HuH-7.5 (cell line): ENCODE data around the gene RGS5.

Experiments used
- DNase-seq: peaks from one replicate; pipeline ENCODE4 v3.0.0; 2011; ENCODE audit warnings: low spot score

The RGS5 gene

DNA sequence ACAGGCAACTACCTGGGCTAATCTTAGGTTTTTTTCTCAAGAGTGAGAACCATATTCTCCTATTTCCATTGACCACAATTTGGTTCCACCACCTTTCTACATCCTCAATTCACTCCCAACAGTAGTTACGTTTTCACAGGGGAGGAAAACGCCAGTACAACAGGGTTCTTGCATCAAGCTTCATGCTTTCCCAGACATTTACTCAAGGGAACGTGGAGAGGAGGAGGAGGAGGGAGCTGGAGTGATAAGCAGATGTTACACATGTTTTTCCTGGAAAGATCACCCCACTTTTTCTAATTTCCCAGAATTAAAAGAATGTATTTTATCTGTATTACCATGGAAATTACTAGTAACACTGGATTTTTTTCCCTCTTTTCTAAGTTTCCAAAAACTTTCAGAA, 58.3 kb downstream of the RGS5 start:
- DNase-seq: no peak

DNA sequence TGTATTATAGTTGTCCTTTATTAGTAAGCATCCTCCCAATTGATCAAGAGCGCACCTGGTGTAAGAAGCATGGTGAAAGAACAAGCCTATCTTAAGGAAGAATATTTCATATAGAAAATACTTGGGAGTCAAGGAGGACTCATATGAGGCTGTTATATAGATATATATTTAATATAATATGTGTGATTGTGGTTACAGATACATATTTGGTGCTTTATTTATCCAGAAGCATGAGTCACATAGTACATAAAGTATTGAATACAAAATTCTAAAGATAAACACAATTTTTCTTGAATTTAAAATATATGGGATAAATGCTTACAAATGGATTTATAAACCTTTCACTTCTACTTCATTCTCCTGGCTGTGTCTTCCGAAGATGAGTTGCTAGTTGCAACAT, 60.6 kb downstream of the RGS5 start:
- DNase-seq: no peak

DNA sequence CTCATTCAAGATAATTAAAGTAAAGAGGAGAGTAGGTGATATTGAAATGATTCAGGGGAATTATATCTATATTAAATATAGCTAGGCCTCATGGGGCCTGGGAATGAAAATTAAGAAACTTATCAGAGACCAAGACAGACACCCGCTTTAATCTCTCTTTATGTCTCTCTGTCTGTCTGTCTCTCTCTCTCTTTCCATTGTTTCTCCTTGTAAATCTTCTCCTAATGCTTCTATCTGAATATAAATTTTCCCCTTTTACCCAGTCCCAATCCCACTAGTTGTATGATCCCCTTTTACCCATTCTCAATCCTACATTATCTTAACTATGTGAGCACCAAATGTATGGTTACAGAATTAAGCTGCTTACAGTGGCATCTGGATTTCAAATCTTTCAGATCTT, 61.2 kb downstream of the RGS5 start:
- DNase-seq: no peak

DNA sequence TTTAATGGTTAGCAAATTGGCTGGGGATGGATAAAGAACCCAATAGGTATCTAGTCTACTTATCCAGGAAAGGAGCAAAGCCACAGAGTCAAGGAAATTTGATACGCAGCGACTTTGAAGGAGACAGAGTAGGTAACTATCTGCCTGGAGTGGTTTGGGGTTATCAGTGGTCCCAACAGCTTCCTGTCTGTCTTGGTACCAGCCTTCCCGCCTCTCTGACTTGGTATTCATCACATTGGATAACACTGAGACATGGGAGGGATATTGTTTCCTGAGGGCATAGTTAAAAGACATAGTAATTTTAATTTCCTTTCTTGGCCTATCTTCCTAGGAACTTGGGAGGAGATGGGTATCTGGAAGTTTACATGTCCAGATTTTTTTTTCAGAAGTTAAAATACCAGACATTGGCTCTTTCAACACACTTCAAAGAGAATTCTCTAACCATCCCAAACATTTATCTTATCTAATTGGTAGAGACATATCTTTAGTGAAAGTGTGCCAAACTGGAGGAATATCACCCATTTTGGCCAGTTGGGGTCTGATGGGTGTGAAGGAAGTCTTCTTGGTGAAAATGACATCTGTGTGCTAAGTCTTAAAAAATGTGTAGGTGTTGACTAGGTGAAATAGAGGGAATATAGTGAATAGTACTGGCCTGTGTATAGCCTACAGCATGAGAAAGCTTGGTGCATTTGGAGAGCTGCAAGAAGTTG, 65.0 kb downstream of the RGS5 start:
- DNase-seq: no peak

DNA sequence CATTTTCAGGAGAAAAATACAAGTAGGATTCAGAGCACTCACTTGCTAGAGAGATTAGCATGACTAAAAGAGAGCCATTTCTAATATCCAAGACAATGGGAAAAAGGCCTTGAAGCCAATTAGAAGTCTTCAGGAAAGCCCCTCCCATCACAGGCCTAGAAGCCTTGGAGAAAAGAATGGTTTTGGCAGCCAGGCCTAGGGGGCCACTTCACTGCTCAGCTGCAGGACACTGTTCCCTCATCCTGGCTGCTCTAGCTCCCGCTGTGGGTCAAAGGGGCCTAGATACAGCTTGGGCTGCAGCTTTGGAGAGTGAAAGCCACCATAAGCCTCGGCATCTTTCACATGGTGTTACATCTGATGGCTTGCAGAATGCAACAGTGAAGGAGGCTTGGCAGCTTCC, 70.7 kb downstream of the RGS5 start:
- DNase-seq: no peak

DNA sequence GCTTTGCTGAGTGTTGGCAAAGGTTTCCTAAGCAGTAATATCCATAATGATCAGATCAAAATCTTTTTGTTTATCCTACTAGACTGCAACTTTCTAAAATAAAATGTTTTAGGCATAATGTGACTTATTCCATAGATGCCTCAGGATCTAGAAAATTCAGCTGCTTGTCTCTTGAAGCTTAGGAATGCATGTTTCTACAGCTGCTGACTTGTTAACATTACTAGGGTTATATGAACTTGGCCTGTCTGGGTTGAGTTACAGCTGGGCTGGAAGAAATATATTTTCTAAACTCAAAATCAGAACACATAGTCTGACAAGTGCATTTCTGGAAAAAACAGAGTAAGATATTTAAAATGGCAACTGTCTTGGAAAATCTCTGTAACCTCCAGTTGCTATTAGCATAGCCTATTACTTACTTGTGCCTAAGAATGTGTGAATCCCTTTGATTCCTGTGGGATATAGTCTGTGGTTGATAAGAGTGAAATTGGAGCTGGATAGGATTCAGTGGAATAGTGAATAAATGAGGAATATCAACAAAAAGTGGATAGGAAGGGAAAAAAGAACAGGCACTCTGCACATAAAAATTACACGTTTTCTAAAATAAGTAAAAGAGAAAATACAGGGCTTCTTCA, 72.4 kb downstream of the RGS5 start:
- no peak for DNase-seq

DNA sequence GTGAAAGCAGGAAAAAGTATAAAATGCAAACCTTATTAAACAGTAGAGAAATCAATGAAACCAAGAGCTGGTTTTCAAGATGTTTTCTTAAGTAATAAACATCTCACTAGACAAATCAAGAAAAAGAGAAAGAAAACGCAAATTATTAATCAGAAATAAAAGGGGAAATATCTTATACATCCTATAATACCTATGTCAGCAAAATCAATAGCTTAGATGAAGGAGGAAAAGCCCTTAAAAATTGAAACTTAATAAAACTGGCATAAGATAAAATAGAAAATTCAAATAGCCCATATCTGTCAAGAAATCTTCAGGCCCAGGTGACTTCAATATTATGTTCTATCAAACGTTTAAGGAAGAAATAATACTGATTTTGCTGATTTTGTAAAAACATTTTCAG, 74.4 kb downstream of the RGS5 start:
- no peak for DNase-seq

DNA sequence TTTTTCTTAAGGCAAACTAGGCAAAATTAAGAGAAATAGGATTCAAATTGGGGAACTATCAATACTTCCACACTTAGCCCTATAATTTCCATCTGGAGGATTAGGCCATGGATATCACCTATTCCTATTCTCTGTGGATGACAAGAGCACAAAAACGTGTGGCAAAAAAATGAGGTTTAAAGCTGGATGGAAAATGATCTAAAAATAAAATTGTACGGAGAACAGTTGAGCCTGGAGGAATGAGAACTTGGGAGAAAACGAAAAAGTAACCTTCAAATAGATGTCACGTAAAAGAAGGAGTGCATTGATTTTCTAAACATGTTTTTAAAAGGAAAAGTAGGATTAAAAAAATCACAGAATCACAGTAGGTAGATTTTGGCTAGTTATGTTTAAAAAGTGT, 77.9 kb downstream of the RGS5 start:
- DNase-seq: no peak

DNA sequence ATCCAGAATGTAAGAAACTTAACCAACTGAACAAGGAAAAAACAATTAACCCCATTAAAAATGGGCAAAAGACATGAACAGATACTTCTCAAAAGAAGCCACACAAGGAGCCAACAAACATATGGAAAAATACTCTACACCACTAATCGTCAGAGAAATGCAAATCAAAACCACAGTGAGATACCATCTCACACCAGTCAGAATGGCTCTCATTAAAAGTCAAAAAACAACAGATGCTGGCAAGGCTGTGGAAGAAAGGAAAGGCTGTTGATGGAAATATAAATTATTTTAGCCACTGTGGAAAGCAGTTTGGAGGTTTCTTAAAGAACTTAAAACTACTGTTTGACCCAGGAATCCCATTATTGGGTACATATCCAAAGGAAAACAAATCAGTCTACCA, 82.3 kb downstream of the RGS5 start:
- no peak for DNase-seq

DNA sequence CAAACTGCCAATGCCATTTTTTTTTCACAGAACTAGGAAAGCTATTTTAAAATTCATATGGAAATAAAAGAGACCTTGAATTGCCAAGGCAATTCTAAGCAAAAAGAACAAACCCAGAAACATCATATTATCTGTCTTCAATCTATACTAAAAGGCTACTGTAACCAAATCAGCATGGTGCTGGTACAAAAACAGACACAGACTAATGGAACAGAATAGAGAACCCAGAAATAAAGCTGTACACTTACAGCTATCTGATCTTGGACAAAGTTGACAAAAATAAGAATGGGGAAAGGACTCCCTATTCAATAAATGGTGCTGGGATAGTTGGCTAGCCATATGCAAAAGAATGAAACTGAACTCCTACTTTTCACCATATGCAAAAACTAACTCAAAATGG, 83.0 kb downstream of the RGS5 start:
- DNase-seq: no peak

DNA sequence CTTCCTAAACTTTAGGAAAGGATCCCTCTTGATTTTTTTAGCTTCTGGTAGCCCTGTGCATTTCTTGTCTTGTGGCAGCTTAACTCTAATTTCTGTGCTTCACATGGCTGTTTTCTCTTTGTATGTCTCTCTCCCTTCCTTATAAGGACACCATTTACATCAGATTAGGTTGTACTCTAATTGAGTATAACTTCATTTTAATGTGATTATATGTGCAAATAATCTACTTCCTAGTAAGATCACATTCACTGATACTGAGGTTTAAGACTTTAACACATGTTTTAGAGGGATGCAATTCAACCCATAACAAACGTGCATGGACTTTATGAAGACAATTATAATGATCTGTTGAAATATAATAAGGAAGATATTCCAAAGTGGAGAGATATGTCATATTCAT, 86.8 kb downstream of the RGS5 start:
- DNase-seq: no peak

DNA sequence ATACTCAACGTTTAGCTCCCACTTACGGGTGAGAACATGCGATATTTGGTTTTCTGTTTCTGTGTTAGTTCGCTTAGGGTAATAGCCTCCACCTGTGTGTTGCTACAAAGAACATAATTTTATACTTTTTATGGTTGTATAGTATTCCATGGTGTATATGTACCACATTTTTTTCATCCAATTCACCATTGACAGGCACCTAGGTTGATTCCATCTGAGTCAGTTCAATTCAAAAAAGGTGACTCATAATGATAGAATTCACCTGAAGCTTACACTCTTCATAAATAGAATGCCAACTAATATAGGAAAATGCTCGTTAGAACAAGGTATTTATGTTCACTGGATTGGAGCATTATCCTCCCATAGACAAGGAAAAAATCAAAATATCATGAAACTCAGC, 95.1 kb downstream of the RGS5 start:
- DNase-seq: no peak

DNA sequence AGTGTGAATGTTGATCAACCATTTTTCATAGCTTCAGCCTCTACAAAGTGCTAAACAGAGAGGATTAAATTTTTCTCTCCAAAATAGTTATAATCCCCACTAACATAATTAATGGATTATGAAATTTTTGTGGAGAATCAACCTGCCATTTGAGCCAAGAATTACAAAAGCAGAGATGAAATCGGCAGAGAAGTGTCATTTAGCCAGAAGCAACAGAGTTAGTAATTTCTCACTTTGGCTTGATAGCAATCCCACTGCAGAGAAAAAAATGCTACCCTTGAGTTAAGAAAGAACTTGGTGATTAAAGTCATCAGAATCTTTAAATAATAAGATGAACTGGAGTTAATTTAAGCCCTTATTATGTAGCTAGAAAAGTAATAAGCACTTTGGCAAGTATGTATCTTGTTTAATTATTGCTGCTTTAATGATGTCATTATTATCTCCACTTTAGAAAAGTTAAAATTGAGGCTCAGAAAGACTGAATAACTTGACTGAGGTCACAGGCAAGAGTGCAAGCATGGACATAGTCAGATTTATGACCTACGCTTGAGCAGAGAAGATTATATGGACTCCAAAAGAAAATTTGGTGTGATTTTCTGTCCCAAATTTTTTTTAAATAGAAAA, 96.2 kb downstream of the RGS5 start:
- no peak for DNase-seq

DNA sequence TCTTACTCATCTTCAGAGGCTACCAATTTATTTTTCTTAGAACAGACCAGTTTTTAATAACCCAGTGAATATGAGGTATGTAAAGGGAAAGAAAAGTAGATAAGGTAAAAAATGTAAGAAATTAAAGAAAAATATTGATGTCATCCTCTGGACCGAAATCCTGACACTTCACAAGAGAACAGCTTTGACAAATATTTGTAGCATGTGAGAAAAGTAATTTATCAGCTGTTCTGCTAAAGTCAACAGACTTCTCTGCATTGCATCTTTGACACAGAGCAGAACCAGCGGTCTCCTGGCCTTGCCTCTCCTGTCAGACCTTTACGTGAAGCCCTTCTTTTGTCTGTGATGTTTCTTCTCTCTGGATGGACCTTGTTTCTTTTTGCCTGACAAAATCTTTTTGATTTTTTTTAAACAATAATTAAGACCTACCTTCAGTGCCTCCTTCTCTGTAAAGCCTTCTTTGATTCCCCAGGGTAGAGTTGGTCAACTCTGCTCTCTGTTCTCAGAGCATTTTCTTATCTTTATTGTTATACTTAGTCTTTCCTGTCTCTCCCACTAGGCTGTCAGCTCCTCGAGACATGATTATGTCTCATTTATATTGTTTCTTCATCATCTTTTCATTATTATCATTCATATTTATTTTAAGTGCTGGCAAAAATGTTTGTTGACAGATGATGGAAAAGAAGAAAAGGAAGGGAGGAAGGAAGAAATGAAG, 98.2 kb downstream of the RGS5 start:
- DNase-seq: no peak

DNA sequence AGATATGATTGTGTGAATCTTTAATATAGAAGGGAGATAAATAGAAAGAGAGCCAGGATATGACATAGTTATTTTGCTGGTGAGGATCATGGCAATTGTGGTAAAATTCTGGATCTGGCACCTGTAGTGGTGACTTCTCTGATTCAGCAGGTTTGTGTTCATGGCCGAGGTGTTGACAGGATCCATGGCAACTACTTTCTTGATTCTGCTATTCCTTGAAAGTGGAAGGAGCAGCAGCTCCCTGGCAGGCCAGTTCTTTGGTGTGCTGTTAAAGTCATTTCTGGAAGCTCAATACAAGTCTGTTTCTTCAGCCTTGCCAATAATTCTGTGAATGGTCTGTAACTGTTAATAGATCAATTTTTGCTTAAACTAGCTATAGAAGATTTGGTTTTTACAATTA, 100.1 kb downstream of the RGS5 start:
- DNase-seq: no peak

DNA sequence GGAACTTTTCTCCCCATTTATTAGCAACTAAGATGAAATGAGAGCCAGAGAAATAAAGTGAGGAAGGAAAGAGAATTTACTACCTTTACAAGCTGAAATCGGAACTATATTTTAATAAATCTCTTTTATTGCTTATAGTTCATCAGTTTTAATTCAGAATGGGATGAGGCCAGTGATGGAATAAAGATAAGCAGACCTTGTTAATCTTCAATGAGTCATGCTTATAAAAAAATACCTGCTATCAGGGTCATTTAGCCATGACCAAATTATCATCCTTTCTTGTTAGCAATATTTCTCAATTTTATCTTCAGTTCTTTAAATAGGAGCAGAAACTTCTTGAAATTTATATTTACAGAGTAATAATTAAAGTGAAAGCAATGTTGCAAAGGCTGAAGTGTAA, 107.5 kb downstream of the RGS5 start:
- no peak for DNase-seq

DNA sequence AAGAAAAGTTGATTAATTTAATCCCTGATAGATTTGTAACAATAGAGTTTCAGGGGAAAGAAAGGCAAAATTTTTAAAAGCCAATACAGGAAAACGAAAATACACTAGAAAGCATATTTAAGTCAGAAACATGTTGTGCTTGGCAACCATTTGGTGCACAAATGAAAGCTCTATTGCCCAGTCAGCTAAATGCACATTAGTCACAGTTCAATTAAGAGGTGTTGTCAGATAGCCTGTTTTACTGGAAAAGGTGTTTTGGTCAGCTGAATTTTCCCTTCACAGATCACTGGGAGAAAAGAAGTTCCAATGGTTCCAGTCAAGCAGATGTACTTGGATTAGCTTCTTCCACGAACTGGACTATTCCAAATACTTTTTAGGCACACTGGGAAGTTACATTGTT, 108.1 kb downstream of the RGS5 start:
- no peak for DNase-seq

DNA sequence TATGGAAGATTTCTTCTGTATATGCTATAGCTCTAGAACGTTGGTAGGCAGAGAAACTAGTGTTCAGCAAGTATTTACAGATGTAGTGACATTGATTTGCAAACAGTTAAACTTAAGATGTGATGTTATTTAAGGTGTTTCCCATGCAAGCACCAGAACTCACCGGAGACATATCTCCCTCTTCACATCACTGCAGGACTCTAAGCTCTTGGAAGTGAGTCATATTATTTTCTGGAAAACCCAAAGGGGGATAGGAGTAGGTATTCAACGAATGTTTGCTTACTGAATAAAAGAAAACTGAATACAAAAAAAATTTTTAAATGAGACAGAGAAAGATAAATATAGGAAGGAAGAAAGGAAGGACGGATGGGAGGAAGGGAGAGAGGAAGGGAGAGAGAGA, 108.5 kb downstream of the RGS5 start:
- no peak for DNase-seq

DNA sequence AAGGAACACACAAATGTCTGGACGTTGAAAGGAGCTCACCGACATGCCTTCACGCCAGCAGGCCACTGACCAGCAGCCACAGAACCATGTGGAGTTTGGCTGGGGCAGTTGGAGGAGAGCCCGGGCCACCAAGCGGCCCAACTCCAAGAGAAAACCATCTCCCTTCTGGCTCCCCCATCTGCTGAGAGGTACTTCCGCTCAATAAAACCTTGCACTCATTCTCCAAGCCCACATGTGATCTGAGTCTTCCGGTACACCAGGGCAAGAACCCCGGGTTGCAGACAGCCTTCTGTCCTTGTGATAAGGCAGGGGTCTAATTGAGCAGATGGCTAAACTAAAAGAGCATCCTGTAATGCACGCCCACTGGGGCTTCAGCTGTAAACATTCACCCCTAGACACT, 109.1 kb downstream of the RGS5 start:
- no peak for DNase-seq

DNA sequence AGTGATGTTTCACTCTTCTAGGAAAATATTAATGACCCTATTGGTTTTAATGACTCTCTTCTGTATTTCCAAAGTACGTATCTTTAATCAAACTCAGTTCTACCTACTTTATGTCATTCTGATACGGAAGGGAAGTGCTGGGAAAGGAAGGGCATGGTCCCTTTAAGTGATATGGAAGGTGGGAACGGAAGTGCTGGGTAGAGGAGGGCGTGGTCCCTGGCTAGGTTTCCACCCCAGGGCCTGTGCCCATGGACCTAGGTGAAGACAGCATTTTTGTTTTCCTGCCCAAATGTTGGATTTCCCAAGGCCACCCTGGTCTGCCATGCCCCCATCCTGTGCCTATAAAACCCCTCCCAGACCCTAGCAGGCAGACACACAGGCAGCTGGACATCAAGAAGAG, 109.5 kb downstream of the RGS5 start:
- DNase-seq: no peak
